ENCODE measurements around the gene RBM5.
"Not testable (repeated sequence)": the region's sequence is repeated elsewhere in the genome, so short reads cannot be mapped to it uniquely, and the experiment has no call there.

RBM5 gene

DNA sequence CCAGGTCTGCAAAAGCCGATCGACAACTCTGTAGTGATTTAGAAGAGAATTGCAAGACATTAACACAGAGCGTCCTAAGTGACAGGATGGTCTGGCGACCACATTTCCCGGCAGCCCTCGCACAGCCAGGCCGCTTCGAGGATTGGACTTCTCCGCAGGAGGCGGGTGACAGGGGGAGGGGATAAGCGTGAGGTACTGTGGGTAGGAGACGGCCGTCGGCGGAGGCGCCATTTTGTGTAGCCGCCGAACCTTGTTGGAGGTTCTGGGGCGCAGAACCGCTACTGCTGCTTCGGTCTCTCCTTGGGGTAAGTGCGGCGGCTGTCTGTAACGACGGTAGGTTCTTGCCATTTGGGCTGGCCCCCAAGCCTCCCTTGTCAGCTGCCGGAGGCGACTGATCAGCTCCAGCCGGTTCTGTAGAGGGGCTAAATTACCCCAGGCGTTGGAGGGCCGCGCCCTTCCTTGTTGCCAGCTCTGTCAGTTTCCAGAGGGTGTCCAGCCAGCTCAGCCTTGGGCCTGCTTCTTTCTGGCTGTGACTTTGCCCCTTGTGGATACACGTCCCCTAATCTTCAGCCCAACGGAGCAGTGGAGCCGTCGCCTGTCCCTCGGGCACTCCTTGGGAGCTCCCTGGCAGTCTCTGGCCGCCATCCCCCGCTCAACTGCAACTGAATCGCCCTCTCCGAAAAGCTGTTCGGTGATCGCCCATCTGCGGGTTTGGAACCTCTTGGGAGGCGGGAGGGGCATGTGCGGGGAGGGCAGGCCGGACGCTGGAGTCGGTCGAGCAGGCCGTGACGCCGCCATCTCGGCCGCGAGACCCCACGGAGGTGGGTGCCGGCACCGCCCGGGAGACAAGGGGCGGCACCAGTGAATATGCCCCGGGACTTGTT lies at the start of gene RBM5:
TSS of gene RBM5 (plus strand) at position 195 of the 884 bp plus-strand sequence. CDS start 1,516 bp downstream, outside the sequence.
- H3K4me1 ChIP-seq (ENCODE audit: control insufficient read depth, low read depth, low read length), result no peaks in the 10 kb centered on the region
- peaks cover 34% of the 10 kb centered on the region for H3K36me3 ChIP-seq (ENCODE audit: control insufficient read depth, low read depth, low read length)
- H3K9ac ChIP-seq (ENCODE audit: low read length), result peak within 1 kb of the TSS; percentile 98
- peak within 1 kb of the TSS; percentile 97 for H3K27ac ChIP-seq (ENCODE audit: low read length)
- peak within 1 kb of the TSS; percentile 97 for H3K4me3 ChIP-seq (ENCODE audit: low read length)
- H3K9me3 ChIP-seq (ENCODE audit: control insufficient read depth, low read depth, low read length), result no peaks in the 10 kb centered on the region
- H3K27me3 ChIP-seq (ENCODE audit: control insufficient read depth, insufficient read depth, low read length), result no peaks in the 10 kb centered on the region

DNA sequence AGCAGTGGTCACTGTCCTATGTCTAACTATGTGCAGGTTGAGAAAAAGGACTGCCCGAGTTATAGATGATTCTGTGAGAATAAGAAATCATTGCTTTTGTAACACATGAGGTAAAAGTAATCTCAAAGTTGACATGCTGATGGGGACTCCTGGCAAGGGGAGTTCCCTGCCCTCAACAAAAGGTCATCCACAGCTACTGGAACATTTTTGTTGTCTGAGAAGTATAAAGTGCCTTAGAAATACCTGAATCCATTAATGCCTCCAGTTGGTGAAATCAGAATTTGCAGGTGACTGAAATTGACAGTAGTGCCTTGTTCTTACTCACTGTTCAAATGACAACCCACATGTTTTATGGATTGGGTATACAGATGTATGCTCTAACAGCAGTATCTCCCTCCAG lies 43.7 kb upstream of the RBM5 start:
- H3K4me3 ChIP-seq (ENCODE audit: low read length), result no peak overlapping the region
- no peaks in the 10 kb centered on the region for H3K9me3 ChIP-seq (ENCODE audit: control insufficient read depth, low read depth, low read length)
- H3K27me3 ChIP-seq (ENCODE audit: control insufficient read depth, insufficient read depth, low read length), result no peaks in the 10 kb centered on the region
- no peak overlapping the region for H3K27ac ChIP-seq (ENCODE audit: low read length)
- no peaks in the 10 kb centered on the region for H3K4me1 ChIP-seq (ENCODE audit: control insufficient read depth, low read depth, low read length)
- no peak overlapping the region for H3K9ac ChIP-seq (ENCODE audit: low read length)
- H3K36me3 ChIP-seq (ENCODE audit: control insufficient read depth, low read depth, low read length), result peaks cover 10% of the 10 kb centered on the region

DNA sequence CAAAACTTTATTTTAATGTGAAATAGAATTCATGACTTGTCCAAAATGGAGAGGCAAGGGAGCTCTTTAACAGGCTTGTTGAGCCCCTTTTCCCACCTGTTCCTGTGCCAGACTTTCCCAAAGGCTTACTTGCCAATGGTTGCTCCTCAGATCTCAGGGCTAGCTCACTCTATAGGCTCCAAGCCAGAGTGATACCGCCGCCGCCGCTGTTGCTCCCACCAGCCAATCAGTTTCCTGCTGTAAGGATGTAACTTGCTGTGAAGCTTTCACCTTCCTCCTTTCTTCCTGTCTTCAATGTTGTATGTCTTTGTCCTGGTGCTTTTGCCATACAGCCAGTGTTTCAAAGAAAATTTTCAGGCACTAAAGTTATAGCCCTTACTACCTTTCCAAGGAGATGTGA lies 41.3 kb upstream of the RBM5 start:
- no peak overlapping the region for H3K9ac ChIP-seq (ENCODE audit: low read length)
- no peak overlapping the region for H3K27ac ChIP-seq (ENCODE audit: low read length)
- H3K9me3 ChIP-seq (ENCODE audit: control insufficient read depth, low read depth, low read length), result no peaks in the 10 kb centered on the region
- H3K4me1 ChIP-seq (ENCODE audit: control insufficient read depth, low read depth, low read length), result no peaks in the 10 kb centered on the region
- H3K27me3 ChIP-seq (ENCODE audit: control insufficient read depth, insufficient read depth, low read length), result no peaks in the 10 kb centered on the region
- peaks cover 14% of the 10 kb centered on the region for H3K36me3 ChIP-seq (ENCODE audit: control insufficient read depth, low read depth, low read length)
- H3K4me3 ChIP-seq (ENCODE audit: low read length), result no peak overlapping the region

DNA sequence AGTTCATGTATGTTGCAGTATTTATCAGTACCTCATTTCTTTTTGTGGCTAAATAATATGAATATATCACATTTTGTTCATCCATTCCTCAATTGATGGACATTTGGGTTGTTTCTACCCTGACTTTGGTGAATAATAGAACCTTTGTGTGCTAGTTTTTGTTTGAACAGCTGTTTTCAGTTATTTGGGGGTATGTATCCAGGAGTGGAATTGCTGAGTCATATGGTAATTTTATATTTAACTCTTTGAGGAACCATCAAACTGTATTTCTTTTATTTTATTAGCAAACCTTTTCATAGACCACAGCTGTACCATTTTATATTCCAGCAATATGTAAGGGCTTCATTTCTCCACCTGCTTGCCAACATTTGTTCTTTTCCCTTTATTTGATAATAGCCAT lies 38.4 kb upstream of the RBM5 start:
- Histone ChIP-seq H3K27ac (ENCODE audit: low read length) (no peak overlapping the region), H3K9me3 (ENCODE audit: control insufficient read depth, low read depth, low read length) (no peaks in the 10 kb centered on the region), H3K9ac (ENCODE audit: low read length) (no peak overlapping the region), H3K4me3 (ENCODE audit: low read length) (no peak overlapping the region), H3K4me1 (ENCODE audit: control insufficient read depth, low read depth, low read length) (no peaks in the 10 kb centered on the region), H3K27me3 (ENCODE audit: control insufficient read depth, insufficient read depth, low read length) (no peaks in the 10 kb centered on the region), H3K36me3 (ENCODE audit: control insufficient read depth, low read depth, low read length) (peaks cover 14% of the 10 kb centered on the region)

DNA sequence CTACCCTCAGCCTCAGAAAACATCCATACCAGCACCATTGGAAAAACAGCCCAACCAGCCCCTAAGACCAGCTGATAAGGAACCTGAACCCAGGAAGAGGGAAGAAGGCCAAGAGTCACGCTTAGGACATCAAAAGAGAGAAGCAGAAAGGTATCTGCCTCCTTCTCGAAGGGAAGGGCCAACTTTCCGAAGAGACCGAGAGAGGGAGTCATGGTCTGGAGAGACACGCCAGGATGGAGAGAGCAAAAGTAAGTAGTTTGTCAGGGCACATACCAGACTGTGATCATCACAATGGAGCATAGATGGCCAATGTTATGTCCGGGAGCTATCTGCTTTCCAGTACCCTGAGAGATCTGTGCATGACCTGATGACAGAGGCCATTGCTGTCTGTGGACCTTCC lies 31.0 kb upstream of the RBM5 start:
- Histone ChIP-seq H3K4me1 (ENCODE audit: control insufficient read depth, low read depth, low read length) (no peaks in the 10 kb centered on the region), H3K27ac (ENCODE audit: low read length) (no peak overlapping the region), H3K9me3 (ENCODE audit: control insufficient read depth, low read depth, low read length) (no peaks in the 10 kb centered on the region), H3K9ac (ENCODE audit: low read length) (no peak overlapping the region), H3K27me3 (ENCODE audit: control insufficient read depth, insufficient read depth, low read length) (no peaks in the 10 kb centered on the region), H3K36me3 (ENCODE audit: control insufficient read depth, low read depth, low read length) (peaks cover 53% of the 10 kb centered on the region), H3K4me3 (ENCODE audit: low read length) (no peak overlapping the region)

DNA sequence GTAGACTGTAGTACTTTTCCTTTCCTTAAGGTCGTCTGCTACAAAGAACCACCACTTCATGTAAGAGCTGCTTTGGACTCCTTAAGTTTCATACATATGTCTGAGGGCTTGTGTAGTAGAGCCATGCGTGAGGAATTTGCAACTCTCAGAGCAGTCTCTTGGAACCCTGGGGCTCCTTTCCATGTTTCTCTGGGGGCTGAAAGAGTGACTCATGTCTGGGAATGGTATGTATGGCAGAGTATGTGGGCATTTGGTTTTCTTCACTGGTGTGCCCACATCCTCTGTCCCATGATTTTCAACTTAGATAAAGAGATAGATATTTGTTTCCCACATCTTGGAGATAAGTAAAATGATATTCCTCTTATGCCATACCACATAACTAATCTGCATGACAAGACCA lies 20.6 kb upstream of the RBM5 start:
- Histone ChIP-seq H3K9ac (ENCODE audit: low read length) (no peak overlapping the region), H3K27me3 (ENCODE audit: control insufficient read depth, insufficient read depth, low read length) (no peaks in the 10 kb centered on the region), H3K4me3 (ENCODE audit: low read length) (no peak overlapping the region), H3K9me3 (ENCODE audit: control insufficient read depth, low read depth, low read length) (no peaks in the 10 kb centered on the region), H3K4me1 (ENCODE audit: control insufficient read depth, low read depth, low read length) (no peaks in the 10 kb centered on the region), H3K36me3 (ENCODE audit: control insufficient read depth, low read depth, low read length) (peaks cover 84% of the 10 kb centered on the region), H3K27ac (ENCODE audit: low read length) (no peak overlapping the region)

DNA sequence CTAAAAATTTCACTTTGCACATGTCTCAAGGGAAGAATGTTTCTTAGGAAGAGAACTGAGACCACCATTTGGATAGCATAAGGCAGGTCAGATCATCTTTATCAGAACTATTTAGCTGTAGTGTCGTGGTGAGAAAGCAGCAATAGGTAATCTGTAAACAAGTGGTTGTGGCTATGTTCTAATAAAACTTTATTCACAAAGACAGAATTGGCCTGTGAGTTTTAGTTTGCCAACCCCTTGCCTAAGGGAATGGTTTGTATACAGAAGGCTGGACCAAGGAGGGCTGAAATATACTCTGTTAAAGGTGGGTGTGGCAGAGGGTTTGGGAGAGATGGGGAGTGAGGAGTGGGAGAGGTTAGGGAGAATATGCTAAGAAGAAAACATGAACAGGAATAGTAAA lies 10.6 kb upstream of the RBM5 start:
- Histone ChIP-seq H3K9ac (ENCODE audit: low read length) (no peak overlapping the region), H3K4me3 (ENCODE audit: low read length) (no peak overlapping the region), H3K27ac (ENCODE audit: low read length) (no peak overlapping the region), H3K36me3 (ENCODE audit: control insufficient read depth, low read depth, low read length) (peaks cover 35% of the 10 kb centered on the region), H3K9me3 (ENCODE audit: control insufficient read depth, low read depth, low read length) (no peaks in the 10 kb centered on the region), H3K4me1 (ENCODE audit: control insufficient read depth, low read depth, low read length) (no peaks in the 10 kb centered on the region), H3K27me3 (ENCODE audit: control insufficient read depth, insufficient read depth, low read length) (no peaks in the 10 kb centered on the region)

DNA sequence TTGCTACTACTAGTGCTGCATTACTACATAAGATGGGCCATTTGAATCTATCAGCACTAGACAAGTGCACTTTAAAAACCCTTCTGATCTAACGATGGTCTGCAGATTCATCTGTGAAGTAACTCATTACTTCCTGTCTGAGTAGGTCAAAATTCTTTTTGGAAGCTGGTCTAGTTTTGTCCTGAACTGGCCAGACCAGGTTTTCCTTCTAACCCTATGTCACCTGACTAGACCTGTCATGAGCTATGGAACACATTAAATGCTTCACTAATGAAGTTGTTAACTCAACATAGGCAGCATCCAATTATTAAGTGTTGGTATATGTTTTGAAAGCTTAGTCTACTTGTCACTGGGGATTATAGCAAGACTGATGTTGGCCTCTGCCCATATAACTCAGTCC lies 10.1 kb upstream of the RBM5 start:
- H3K27ac ChIP-seq (ENCODE audit: low read length), result no peak overlapping the region
- H3K9me3 ChIP-seq (ENCODE audit: control insufficient read depth, low read depth, low read length), result no peaks in the 10 kb centered on the region
- H3K4me1 ChIP-seq (ENCODE audit: control insufficient read depth, low read depth, low read length), result no peaks in the 10 kb centered on the region
- H3K9ac ChIP-seq (ENCODE audit: low read length), result no peak overlapping the region
- H3K4me3 ChIP-seq (ENCODE audit: low read length), result no peak overlapping the region
- peaks cover 29% of the 10 kb centered on the region for H3K36me3 ChIP-seq (ENCODE audit: control insufficient read depth, low read depth, low read length)
- H3K27me3 ChIP-seq (ENCODE audit: control insufficient read depth, insufficient read depth, low read length), result no peaks in the 10 kb centered on the region

DNA sequence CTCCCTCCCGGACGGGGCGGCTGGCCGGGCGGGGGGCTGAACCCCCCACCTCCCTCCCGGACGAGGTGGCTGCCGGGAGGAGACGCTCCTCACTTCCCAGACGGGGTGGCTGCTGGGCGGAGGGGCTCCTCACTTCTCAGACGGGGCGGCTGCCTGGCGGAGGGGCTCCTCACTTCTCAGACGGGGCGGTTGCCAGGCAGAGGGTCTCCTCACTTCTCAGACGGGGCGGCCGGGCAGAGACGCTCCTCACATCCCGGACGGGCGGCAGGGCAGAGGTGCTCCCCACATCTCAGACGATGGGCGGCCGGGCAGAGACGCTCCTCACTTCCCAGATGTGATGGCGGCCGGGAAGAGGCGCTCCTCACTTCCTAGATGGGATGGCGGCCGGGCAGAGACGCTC lies 3.8 kb upstream of the RBM5 start:
- not testable (repeated sequence) for H3K9me3 ChIP-seq (ENCODE audit: control insufficient read depth, low read depth, low read length); H3K27me3 ChIP-seq (ENCODE audit: control insufficient read depth, insufficient read depth, low read length); H3K4me1 ChIP-seq (ENCODE audit: control insufficient read depth, low read depth, low read length); H3K27ac ChIP-seq (ENCODE audit: low read length); H3K4me3 ChIP-seq (ENCODE audit: low read length); H3K36me3 ChIP-seq (ENCODE audit: control insufficient read depth, low read depth, low read length); H3K9ac ChIP-seq (ENCODE audit: low read length)

DNA sequence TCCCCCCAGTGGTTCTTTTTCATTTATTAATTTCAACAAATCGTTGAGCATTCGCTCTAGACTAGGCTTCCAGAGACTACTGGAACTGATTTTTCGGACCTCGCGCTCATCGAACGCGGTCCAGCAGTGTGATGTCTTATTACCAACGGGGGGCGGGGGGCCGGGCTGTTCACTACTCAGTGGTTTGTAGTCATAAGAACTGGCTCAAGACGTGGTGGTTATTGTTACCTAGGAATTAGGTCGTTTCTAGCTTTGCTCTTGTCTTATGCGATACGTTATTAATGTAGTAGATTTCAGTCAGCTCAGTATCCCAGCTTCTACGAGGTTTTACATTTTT lies 858 bp downstream of the RBM5 start:
- Histone ChIP-seq H3K4me3 (ENCODE audit: low read length) (peak overlapping the region; percentile 97), H3K27ac (ENCODE audit: low read length) (no peak overlapping the region), H3K9ac (ENCODE audit: low read length) (peak overlapping the region; percentile 98), H3K36me3 (ENCODE audit: control insufficient read depth, low read depth, low read length) (peaks cover 38% of the 10 kb centered on the region), H3K9me3 (ENCODE audit: control insufficient read depth, low read depth, low read length) (no peaks in the 10 kb centered on the region), H3K4me1 (ENCODE audit: control insufficient read depth, low read depth, low read length) (no peaks in the 10 kb centered on the region), H3K27me3 (ENCODE audit: control insufficient read depth, insufficient read depth, low read length) (no peaks in the 10 kb centered on the region)

DNA sequence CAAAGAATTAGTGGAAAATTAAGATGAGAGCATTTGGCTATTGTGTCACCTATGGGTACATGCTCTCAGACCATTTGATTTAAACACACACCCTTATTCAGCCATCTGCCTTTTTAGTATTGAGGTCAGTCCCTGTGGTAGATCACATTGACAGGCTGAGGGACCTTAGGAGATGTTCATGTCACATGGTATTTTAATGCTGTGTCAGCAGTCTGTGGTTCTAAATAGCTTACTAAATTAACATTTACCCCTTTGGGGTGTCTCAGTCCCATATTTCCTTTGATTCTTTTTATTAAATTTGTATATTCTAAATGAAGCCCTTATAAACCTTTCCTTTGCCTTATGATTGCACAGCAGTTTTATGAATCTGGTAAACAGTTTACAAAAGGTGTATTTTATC lies 2.3 kb downstream of the RBM5 start:
- Histone ChIP-seq H3K27me3 (ENCODE audit: control insufficient read depth, insufficient read depth, low read length) (no peaks in the 10 kb centered on the region), H3K27ac (ENCODE audit: low read length) (no peak overlapping the region), H3K9ac (ENCODE audit: low read length) (no peak overlapping the region), H3K9me3 (ENCODE audit: control insufficient read depth, low read depth, low read length) (no peaks in the 10 kb centered on the region), H3K4me3 (ENCODE audit: low read length) (no peak overlapping the region), H3K36me3 (ENCODE audit: control insufficient read depth, low read depth, low read length) (peaks cover 52% of the 10 kb centered on the region), H3K4me1 (ENCODE audit: control insufficient read depth, low read depth, low read length) (no peaks in the 10 kb centered on the region)

DNA sequence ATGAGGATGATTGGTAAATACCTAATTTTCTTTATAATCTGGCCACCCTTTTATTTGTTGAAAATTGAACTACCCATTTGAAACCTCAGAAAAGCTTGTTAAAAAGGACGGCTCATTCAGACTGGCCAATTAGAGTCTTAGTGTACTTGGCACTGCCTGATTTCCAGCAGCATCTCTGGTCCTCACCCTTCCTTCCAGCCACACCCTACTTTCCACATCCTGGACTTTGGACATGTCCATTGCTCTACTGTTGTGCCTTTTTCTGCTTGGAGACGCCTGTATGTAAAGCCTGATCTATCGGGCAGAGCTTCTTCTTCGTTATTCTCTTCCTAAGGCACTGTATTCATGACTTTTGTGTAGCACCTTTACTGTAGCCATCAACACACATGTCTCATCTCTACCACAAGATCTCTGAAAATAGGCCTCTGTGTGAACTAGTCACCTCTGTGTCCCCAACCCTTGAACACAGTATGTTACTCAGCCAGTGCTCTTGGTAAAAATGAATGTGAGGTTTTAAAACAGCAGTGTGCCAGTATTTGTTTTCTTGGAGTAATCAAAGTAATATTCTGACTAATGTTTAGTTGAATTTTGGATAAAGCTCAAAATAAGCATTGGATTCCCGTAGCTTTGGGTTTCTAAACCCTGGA lies 6.8 kb downstream of the RBM5 start:
- Histone ChIP-seq H3K9ac (ENCODE audit: low read length) (no peak overlapping the region), H3K9me3 (ENCODE audit: control insufficient read depth, low read depth, low read length) (no peaks in the 10 kb centered on the region), H3K27ac (ENCODE audit: low read length) (no peak overlapping the region), H3K4me1 (ENCODE audit: control insufficient read depth, low read depth, low read length) (no peaks in the 10 kb centered on the region), H3K4me3 (ENCODE audit: low read length) (no peak overlapping the region), H3K36me3 (ENCODE audit: control insufficient read depth, low read depth, low read length) (peaks cover 90% of the 10 kb centered on the region), H3K27me3 (ENCODE audit: control insufficient read depth, insufficient read depth, low read length) (no peaks in the 10 kb centered on the region)
